Endothelial cell of umbilical vein (primary cell): Measurements from ENCODE around the gene PIM3. TPM values are rescaled to one million over a fixed set of nuclear protein-coding genes. Genes with fewer than 3 reads are reported as not detected.

Experiments used
- BruUV-seq: library from RNA; stranded (reverse); fragments of 400-500 nt; replicated peaks from 2 replicates; lab custom pipeline; 2021; lab: Mats Ljungman, UMichigan
- CTCF ChIA-PET: fragments of 300-600, 350-600 bp; sonication (Branson Sonifier 250); formaldehyde crosslinking; loops from one replicate; lab custom pipeline; 2021; ENCODE audit warnings: antibody characterized with exemption, inconsistent platforms; lab: Charles Lee
- POLR2A ChIA-PET: fragments of 300-600, 350-600 bp; sonication (Branson Sonifier 250); formaldehyde crosslinking; loops from one replicate; lab custom pipeline; 2021; ENCODE audit warnings: antibody characterized with exemption, inconsistent platforms; lab: Charles Lee
- DNase-seq: peaks from one replicate; pipeline ENCODE4 v3.0.0-alpha.2; 2011; ENCODE audit warnings: low read depth, low spot score
- FAIRE-seq: peaks from 2 replicates; lab custom pipeline; 2011; peaks lifted over from hg19 to GRCh38; lab: Jason Lieb, UNC
- H2AFZ ChIP-seq: 2 replicates; pipeline ENCODE4 v1.6.0; 2012; ENCODE audit warnings: low read depth, low read length, control low read depth, inconsistent platforms
- H3K27ac ChIP-seq: 2 replicates; pipeline ENCODE4 v1.5.1; 2011; ENCODE audit warnings: low read depth, mild to moderate bottlenecking, control low read depth, low read length, moderate library complexity; ENCODE audit not compliant: insufficient read depth
- H3K27me3 ChIP-seq, 2 experiments: 2 replicates each; pipeline versions ENCODE4 v1.6.0 to v1.6.1; 2011; ENCODE audit warnings: low read length in 2 of 2, mixed read lengths in 1 of 2; ENCODE audit not compliant: control insufficient read depth in 2 of 2, insufficient read depth in 2 of 2
- H3K36me3 ChIP-seq, 2 experiments: 2 replicates in 1 of 2; 3 replicates in 1 of 2; pipeline ENCODE4 v1.5.1; 2011; ENCODE audit warnings: low read length in 2 of 2, mild to moderate bottlenecking in 1 of 2, moderate library complexity in 1 of 2; ENCODE audit not compliant: control insufficient read depth in 2 of 2, insufficient read depth in 2 of 2; ENCODE audit errors: extremely low read depth in 1 of 2
- H3K4me1 ChIP-seq: 3 replicates; pipeline ENCODE4 v1.5.1; 2011; ENCODE audit warnings: mild to moderate bottlenecking, low read length; ENCODE audit not compliant: control insufficient read depth, insufficient read depth; ENCODE audit errors: extremely low read depth
- H3K4me2 ChIP-seq: 2 replicates; pipeline ENCODE4 v1.6.1; 2011; ENCODE audit warnings: low read length, control low read depth, mixed read lengths; ENCODE audit not compliant: insufficient read depth
- H3K4me3 ChIP-seq, 3 experiments: fragments of 200-600 bp in 1 of 3; sonication (generic), shearing (Covaris generic) in 1 of 3; replicated peaks in 1 of 3; 2 replicates each; pipeline ENCODE4 v1.5.1; 2011 to 2016; ENCODE audit warnings: control low read depth in 3 of 3, low read length in 3 of 3, mild to moderate bottlenecking in 2 of 3, inconsistent platforms in 1 of 3, low read depth in 1 of 3, moderate library complexity in 1 of 3; ENCODE audit not compliant: insufficient read depth in 1 of 3
- H3K79me2 ChIP-seq: 2 replicates; pipeline ENCODE4 v1.6.0; 2012; ENCODE audit warnings: low read length, inconsistent platforms; ENCODE audit not compliant: control insufficient read depth, insufficient read depth
- H3K9ac ChIP-seq: replicated peaks from 2 replicates; pipeline ENCODE3; 2011; ENCODE audit warnings: low read length, control low read depth; ENCODE audit not compliant: insufficient read depth; ENCODE audit errors: extremely low read depth
- H3K9me1 ChIP-seq: replicated peaks from 3 replicates; pipeline ENCODE4 v1.6.0; 2011; ENCODE audit warnings: mild to moderate bottlenecking, low read length; ENCODE audit not compliant: control insufficient read depth, insufficient read depth; ENCODE audit errors: extremely low read depth
- H3K9me3 ChIP-seq: replicated peaks from 2 replicates; pipeline ENCODE4 v1.5.1; 2012; ENCODE audit warnings: low read length, inconsistent platforms; ENCODE audit not compliant: control insufficient read depth, insufficient read depth
- H4K20me1 ChIP-seq: replicated peaks from 2 replicates; pipeline ENCODE3; 2011; ENCODE audit warnings: mild to moderate bottlenecking, low read length; ENCODE audit not compliant: control insufficient read depth, insufficient read depth; ENCODE audit errors: extremely low read depth
- CTCF ChIP-seq, 2 donors: IDR thresholded peaks; 1 replicate in 1 of 2; 2 replicates in 1 of 2; pipeline ENCODE4 v1.5.1; 2011; ENCODE audit warnings: low read length in 2 of 2, mild to moderate bottlenecking in 2 of 2, moderate library complexity in 2 of 2, control low read depth in 1 of 2, inconsistent platforms in 1 of 2, low read depth in 1 of 2; ENCODE audit not compliant: insufficient read depth in 1 of 2; ENCODE audit errors: extremely low read depth in 1 of 2
- EZH2 ChIP-seq: IDR thresholded peaks from 2 replicates; pipeline ENCODE4 v1.6.1; 2012; ENCODE audit warnings: borderline replicate concordance, low read depth, mild to moderate bottlenecking, moderate library complexity, low read length, inconsistent platforms; ENCODE audit not compliant: severe bottlenecking
- FOS ChIP-seq: IDR thresholded peaks from 2 replicates; pipeline ENCODE4 v1.6.1; 2011; ENCODE audit warnings: mild to moderate bottlenecking, low read length, moderate library complexity, borderline replicate concordance; ENCODE audit not compliant: insufficient read depth
- GATA2 ChIP-seq: IDR thresholded peaks from 2 replicates; pipeline ENCODE4 v1.7.0; 2011; ENCODE audit warnings: low read depth, mild to moderate bottlenecking, moderate library complexity, mixed read lengths, low read length; ENCODE audit not compliant: insufficient read length, insufficient read depth
- JUN ChIP-seq: IDR thresholded peaks from 2 replicates; pipeline ENCODE4 v1.6.1; 2011; ENCODE audit warnings: borderline replicate concordance, low read depth; ENCODE audit not compliant: insufficient read length, insufficient read depth
- MAX ChIP-seq: IDR thresholded peaks from 2 replicates; pipeline ENCODE4 v1.6.1; 2011; ENCODE audit not compliant: insufficient read depth, insufficient read length
- MYC ChIP-seq: IDR thresholded peaks from one replicate; pipeline ENCODE4 v1.6.1; 2011; ENCODE audit warnings: mild to moderate bottlenecking, low read depth, low read length
- POLR2A ChIP-seq: IDR thresholded peaks from 2 replicates; pipeline ENCODE4 v1.6.1; 2012; ENCODE audit warnings: low read depth, mild to moderate bottlenecking, control low read depth, low read length
- POLR2AphosphoS5 ChIP-seq: IDR thresholded peaks from 2 replicates; pipeline ENCODE4 v1.6.1; 2012; ENCODE audit warnings: low read depth, mild to moderate bottlenecking, control low read depth, low read length, moderate library complexity; ENCODE audit not compliant: insufficient read depth
- dilution Hi-C: fragments of 300-500 bp; cut with MboI; formaldehyde crosslinking; loops from one replicate; pipeline ENCODE4 v1.15.0; 2019; ENCODE audit warnings: low sequenced_read_pairs; ENCODE audit not compliant: extremely low pct_ligation_motif_present
- intact Hi-C: fragments of 100-400 bp; cut with micrococcal nuclease; formaldehyde crosslinking; loops from one replicate; pipeline ENCODE4 v1.10.0; 2022
- polyA plus RNA-seq, 4 experiments: library from polyadenylated mRNA; depleted of rRNA in 3 of 4; stranded (reverse) in 3 of 4; unstranded in 1 of 4; fragments of >200 nt; gene quantifications; 2 replicates each; pipeline versions ENCODE4 v1.2.1 to v1.2.3, GENCODE V29; 2011 to 2012; ENCODE audit warnings: missing spikeins in 1 of 4
- total RNA-seq: library from RNA; stranded (reverse); gene quantifications from 2 replicates; pipeline ENCODE4 v1.2.3, GENCODE V29; 2021

PIM3 gene
- total and polyA plus RNA-seq, 2 donors (not counting 3 experiments of a cell fraction or from before 2014, with no cell fraction given): 131 to 185 TPM

- TSS peak; percentile 75 for BruUV-seq
- peak overlapping the region; percentile 80 for H3K27ac ChIP-seq
Measured at GRCh38 chr22:49959782-49960158, 802 bp upstream of the PIM3 start.

More at GRCh38 chr22:49959782-49960158, 802 bp upstream of the PIM3 start:
- Histone ChIP-seq H3K36me3 (peaks cover 16 to 26% of the 10 kb centered on the region in 2 experiments), H3K27me3 (no peaks in the 10 kb centered on the region), H3K9me1 (no peaks in the 10 kb centered on the region), H2AFZ (peak overlapping the region; percentile 50), H3K4me1 (peaks cover 23% of the 10 kb centered on the region), H3K9me3 (no peaks in the 10 kb centered on the region), H4K20me1 (no peaks in the 10 kb centered on the region), H3K4me3 (peak overlapping the region; percentile 31 to 80 (median 42)), H3K9ac (peak overlapping the region; percentile 84), H3K79me2 (peaks cover 39% of the 10 kb centered on the region), H3K4me2 (peak overlapping the region; percentile 57)
- POLR2A ChIA-PET: interaction anchor here (0.9 to 1.8 kb wide), 3 partner anchors 11 to 24 kb away, joined by 3 to 14 read pairs (median 3); no protein-coding TSS in a partner anchor
- FAIRE-seq: no peak
- DNase-seq: no peak
- dilution Hi-C loops: no loop called here
- no peak for TF ChIP-seq POLR2AphosphoS5
- TF ChIP-seq GATA2: no peak
- no peak for TF ChIP-seq POLR2A
- no peak for TF ChIP-seq JUN
- no peak for TF ChIP-seq MYC
- no peak for TF ChIP-seq MAX
- TF ChIP-seq CTCF (IDR thresholded peaks at IDR 0.05; ENCODE audit: extremely low read depth in 1 of 2, insufficient read depth in 1 of 2, low read depth in 1 of 2, low read length in 2 of 2): no peak
- no peak for TF ChIP-seq EZH2
- no peak for TF ChIP-seq FOS
- intact Hi-C loops: loop anchor here (1.0 kb wide), 2 partner anchors 23 to 41 kb away; partner anchors contain the start of genes ALG12 and CRELD2
- CTCF ChIA-PET: interaction anchor here (0.7 to 3.7 kb wide), 5 partner anchors 8 to 71 kb away, joined by 3 to 32 read pairs (median 3); no protein-coding TSS in a partner anchor
